ENCODE data around the gene AP5M1. TPM values are rescaled to one million over a fixed set of nuclear protein-coding genes. Genes with fewer than 3 reads are reported as not detected.
"Not testable (repeated sequence)": the region's sequence is repeated elsewhere in the genome, so short reads cannot be mapped to it uniquely, and the experiment has no call there.

The AP5M1 gene
- total RNA-seq, 1 donor from 2014 or later = 15.1 TPM

GRCh38 chr14:57314396-57315089 is 45.8 kb downstream of the AP5M1 start:
- H3K4me1 ChIP-seq (ENCODE audit: control insufficient read depth in 3 of 3, insufficient read depth in 3 of 3, low read length in 3 of 3) = no peaks in the 10 kb centered on the region
- no peak overlapping the region for H3K27ac ChIP-seq (ENCODE audit: low read depth, low read length)
- no peaks in the 10 kb centered on the region for H3K36me3 ChIP-seq (ENCODE audit: control insufficient read depth in 3 of 3, insufficient read depth in 3 of 3, low read length in 3 of 3)
- no peaks in the 10 kb centered on the region for H3K9me3 ChIP-seq (ENCODE audit: control insufficient read depth in 3 of 3, low read length in 3 of 3)
- peaks cover 0 to under 1% (median 0%) of the 10 kb centered on the region in 3 donors for H3K27me3 ChIP-seq (ENCODE audit: control insufficient read depth in 3 of 3, insufficient read depth in 3 of 3, low read length in 3 of 3)
- no peak overlapping the region for H3K4me3 ChIP-seq (ENCODE audit: low read length in 3 of 3)
- H3K9ac ChIP-seq (ENCODE audit: low read depth in 1 of 3, low read length in 3 of 3) = no peak overlapping the region

- H3K4me3 ChIP-seq (ENCODE audit: low read length in 3 of 3) = no peak overlapping the region
- no peak overlapping the region for H3K27ac ChIP-seq (ENCODE audit: low read depth, low read length)
- no peaks in the 10 kb centered on the region for H3K4me1 ChIP-seq (ENCODE audit: control insufficient read depth in 3 of 3, insufficient read depth in 3 of 3, low read length in 3 of 3)
- H3K36me3 ChIP-seq (ENCODE audit: control insufficient read depth in 3 of 3, insufficient read depth in 3 of 3, low read length in 3 of 3) = no peaks in the 10 kb centered on the region
- H3K27me3 ChIP-seq (ENCODE audit: control insufficient read depth in 3 of 3, insufficient read depth in 3 of 3, low read length in 3 of 3) = peaks cover 0 to 4% (median 2%) of the 10 kb centered on the region in 3 donors
- no peak overlapping the region for H3K9ac ChIP-seq (ENCODE audit: low read depth in 1 of 3, low read length in 3 of 3)
- no peaks in the 10 kb centered on the region for H3K9me3 ChIP-seq (ENCODE audit: control insufficient read depth in 3 of 3, low read length in 3 of 3)
Measured at GRCh38 chr14:57317248-57317833, 48.6 kb downstream of the AP5M1 start.

GRCh38 chr14:57319636-57320192 is 50.9 kb downstream of the AP5M1 start:
- Histone ChIP-seq H3K36me3 (ENCODE audit: control insufficient read depth in 3 of 3, insufficient read depth in 3 of 3, low read length in 3 of 3) (no peaks in the 10 kb centered on the region), H3K4me1 (ENCODE audit: control insufficient read depth in 3 of 3, insufficient read depth in 3 of 3, low read length in 3 of 3) (no peaks in the 10 kb centered on the region), H3K27ac (ENCODE audit: low read depth, low read length) (no peak overlapping the region), H3K9ac (ENCODE audit: low read depth in 1 of 3, low read length in 3 of 3) (no peak overlapping the region), H3K4me3 (ENCODE audit: low read length in 3 of 3) (no peak overlapping the region), H3K9me3 (ENCODE audit: control insufficient read depth in 3 of 3, low read length in 3 of 3) (no peaks in the 10 kb centered on the region), H3K27me3 (ENCODE audit: control insufficient read depth in 3 of 3, insufficient read depth in 3 of 3, low read length in 3 of 3) (peaks cover 0 to 4% (median 2%) of the 10 kb centered on the region in 3 donors)

DNA sequence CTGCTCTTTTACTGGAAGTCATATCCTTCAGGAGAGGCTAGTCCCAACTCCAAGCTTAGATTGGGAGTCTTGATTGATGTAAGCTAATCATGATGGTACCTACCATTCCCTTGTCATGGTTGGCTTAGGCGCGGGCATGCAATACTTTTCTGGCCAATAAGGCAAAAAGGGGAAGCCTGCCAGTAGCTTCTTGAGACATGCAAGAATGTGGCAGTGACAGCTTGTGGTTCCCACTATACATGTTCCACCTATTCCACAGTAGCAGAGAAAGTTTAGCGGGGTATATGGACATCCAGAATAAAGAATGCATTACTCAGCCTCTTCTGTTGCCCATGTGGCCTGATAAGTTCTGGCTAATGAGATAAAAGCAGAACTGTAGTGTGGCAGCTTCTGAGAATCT is 55.0 kb downstream of the AP5M1 start:
- Histone ChIP-seq H3K9ac (ENCODE audit: low read depth in 1 of 3, low read length in 3 of 3) (no peak overlapping the region), H3K4me1 (ENCODE audit: control insufficient read depth in 3 of 3, insufficient read depth in 3 of 3, low read length in 3 of 3) (no peaks in the 10 kb centered on the region), H3K27ac (ENCODE audit: low read depth, low read length) (no peak overlapping the region), H3K27me3 (ENCODE audit: control insufficient read depth in 3 of 3, insufficient read depth in 3 of 3, low read length in 3 of 3) (peaks cover 0 to 4% (median 2%) of the 10 kb centered on the region in 3 donors), H3K36me3 (ENCODE audit: control insufficient read depth in 3 of 3, insufficient read depth in 3 of 3, low read length in 3 of 3) (no peaks in the 10 kb centered on the region), H3K9me3 (ENCODE audit: control insufficient read depth in 3 of 3, low read length in 3 of 3) (no peaks in the 10 kb centered on the region), H3K4me3 (ENCODE audit: low read length in 3 of 3) (no peak overlapping the region)

GRCh38 chr14:57326253-57326652 is 57.5 kb downstream of the AP5M1 start:
- Histone ChIP-seq H3K27ac (ENCODE audit: low read depth, low read length) (no peak overlapping the region), H3K9ac (ENCODE audit: low read depth in 1 of 3, low read length in 3 of 3) (no peak overlapping the region), H3K27me3 (ENCODE audit: control insufficient read depth in 3 of 3, insufficient read depth in 3 of 3, low read length in 3 of 3) (no peaks in the 10 kb centered on the region), H3K4me1 (ENCODE audit: control insufficient read depth in 3 of 3, insufficient read depth in 3 of 3, low read length in 3 of 3) (no peaks in the 10 kb centered on the region), H3K36me3 (ENCODE audit: control insufficient read depth in 3 of 3, insufficient read depth in 3 of 3, low read length in 3 of 3) (no peaks in the 10 kb centered on the region), H3K9me3 (ENCODE audit: control insufficient read depth in 3 of 3, low read length in 3 of 3) (no peaks in the 10 kb centered on the region), H3K4me3 (ENCODE audit: low read length in 3 of 3) (no peak overlapping the region)

GRCh38 chr14:57329833-57330232 is 61.1 kb downstream of the AP5M1 start:
- Histone ChIP-seq H3K27me3 (ENCODE audit: control insufficient read depth in 3 of 3, insufficient read depth in 3 of 3, low read length in 3 of 3) (no peaks in the 10 kb centered on the region), H3K4me3 (ENCODE audit: low read length in 3 of 3) (no peak overlapping the region), H3K9ac (ENCODE audit: low read depth in 1 of 3, low read length in 3 of 3) (no peak overlapping the region), H3K36me3 (ENCODE audit: control insufficient read depth in 3 of 3, insufficient read depth in 3 of 3, low read length in 3 of 3) (no peaks in the 10 kb centered on the region), H3K4me1 (ENCODE audit: control insufficient read depth in 3 of 3, insufficient read depth in 3 of 3, low read length in 3 of 3) (no peaks in the 10 kb centered on the region), H3K9me3 (ENCODE audit: control insufficient read depth in 3 of 3, low read length in 3 of 3) (no peaks in the 10 kb centered on the region), H3K27ac (ENCODE audit: low read depth, low read length) (no peak overlapping the region)

DNA sequence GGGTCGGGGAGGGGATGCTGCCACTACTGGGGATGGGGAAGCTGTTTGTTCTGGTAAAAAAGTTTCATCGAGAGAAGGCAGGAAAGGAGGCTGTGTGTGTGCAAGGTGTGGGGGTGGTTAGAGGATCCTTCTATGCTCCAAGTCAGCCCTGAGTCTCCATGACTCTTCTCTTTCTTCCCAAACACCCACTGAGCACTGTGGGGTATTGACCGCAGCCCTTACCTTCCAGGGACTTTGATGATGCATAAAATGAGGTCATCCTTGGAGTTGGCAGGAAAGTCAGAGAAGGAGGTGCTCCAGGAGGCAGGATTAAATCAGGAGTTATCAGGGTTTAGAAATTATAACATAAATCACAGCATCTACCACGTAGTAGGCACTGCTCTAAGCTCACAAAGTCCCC is 63.7 kb downstream of the AP5M1 start:
- H3K27me3 ChIP-seq (ENCODE audit: control insufficient read depth in 3 of 3, insufficient read depth in 3 of 3, low read length in 3 of 3); H3K36me3 ChIP-seq (ENCODE audit: control insufficient read depth in 3 of 3, insufficient read depth in 3 of 3, low read length in 3 of 3); H3K27ac ChIP-seq (ENCODE audit: low read depth, low read length); H3K9ac ChIP-seq (ENCODE audit: low read depth in 1 of 3, low read length in 3 of 3); H3K9me3 ChIP-seq (ENCODE audit: control insufficient read depth in 3 of 3, low read length in 3 of 3); H3K4me1 ChIP-seq (ENCODE audit: control insufficient read depth in 3 of 3, insufficient read depth in 3 of 3, low read length in 3 of 3); H3K4me3 ChIP-seq (ENCODE audit: low read length in 3 of 3): not testable (repeated sequence)

- not testable (repeated sequence) for H3K4me3 ChIP-seq (ENCODE audit: low read length in 3 of 3); H3K9ac ChIP-seq (ENCODE audit: low read depth in 1 of 3, low read length in 3 of 3); H3K36me3 ChIP-seq (ENCODE audit: control insufficient read depth in 3 of 3, insufficient read depth in 3 of 3, low read length in 3 of 3); H3K9me3 ChIP-seq (ENCODE audit: control insufficient read depth in 3 of 3, low read length in 3 of 3); H3K4me1 ChIP-seq (ENCODE audit: control insufficient read depth in 3 of 3, insufficient read depth in 3 of 3, low read length in 3 of 3); H3K27ac ChIP-seq (ENCODE audit: low read depth, low read length); H3K27me3 ChIP-seq (ENCODE audit: control insufficient read depth in 3 of 3, insufficient read depth in 3 of 3, low read length in 3 of 3)
Measured at GRCh38 chr14:57333726-57334125, 65.0 kb downstream of the AP5M1 start.

DNA sequence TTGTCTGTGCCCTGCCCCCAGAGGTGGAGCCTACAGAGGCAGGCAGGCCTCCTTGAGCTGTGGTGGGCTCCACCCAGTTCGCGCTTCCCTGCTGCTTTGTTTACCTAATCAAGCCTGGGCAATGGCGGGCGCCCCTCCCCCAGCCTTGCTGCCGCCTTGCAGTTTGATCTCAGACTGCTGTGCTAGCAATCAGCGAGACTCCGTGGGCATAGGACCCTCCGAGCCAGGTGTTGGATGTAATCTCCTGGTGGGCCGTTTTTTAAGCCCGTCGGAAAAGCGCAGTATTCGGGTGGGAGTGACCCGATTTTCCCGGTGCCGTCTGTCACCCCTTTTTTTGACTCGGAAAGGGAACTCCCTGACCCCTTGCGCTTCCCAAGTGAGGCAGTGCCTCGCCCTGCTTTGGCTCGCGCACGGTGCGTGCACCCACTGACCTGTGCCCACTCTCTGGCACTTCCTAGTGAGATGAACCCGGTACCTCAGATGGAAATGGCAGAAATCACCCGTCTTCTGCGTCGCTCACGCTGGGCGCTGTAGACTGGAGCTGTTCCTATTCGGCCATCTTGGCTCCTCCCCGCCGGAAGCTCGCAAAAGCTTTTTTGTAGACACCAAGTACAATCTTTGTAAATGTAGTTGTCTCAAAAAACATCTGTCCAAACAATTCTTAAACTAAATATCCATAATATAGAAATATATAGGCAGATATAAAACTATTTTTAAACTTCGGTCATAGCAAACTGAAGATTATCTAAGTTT is 75.0 kb downstream of the AP5M1 start:
- not testable (repeated sequence) for H3K9me3 ChIP-seq (ENCODE audit: control insufficient read depth in 3 of 3, low read length in 3 of 3)

DNA sequence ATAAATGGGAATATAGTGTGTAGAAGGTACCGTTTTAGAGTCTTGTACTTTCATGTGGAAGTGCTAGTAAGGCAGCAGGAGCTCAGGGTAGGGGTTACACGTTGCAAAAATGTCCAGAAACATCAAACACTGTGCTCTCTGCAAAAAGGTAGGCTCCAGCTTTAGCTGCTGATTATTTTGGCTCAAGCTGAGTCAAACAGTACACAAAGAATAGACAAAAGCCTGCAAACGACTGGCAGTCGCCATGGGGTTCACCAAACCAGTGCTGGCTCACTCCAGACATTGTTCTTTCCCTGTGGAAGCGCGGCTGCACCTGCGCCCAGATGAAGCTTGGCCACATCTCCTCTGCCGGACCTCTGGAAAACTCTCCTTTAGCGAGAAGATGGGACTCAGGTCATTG is 76.3 kb downstream of the AP5M1 start:
- Histone ChIP-seq H3K4me1 (ENCODE audit: control insufficient read depth in 3 of 3, insufficient read depth in 3 of 3, low read length in 3 of 3) (no peaks in the 10 kb centered on the region), H3K4me3 (ENCODE audit: low read length in 3 of 3) (no peak overlapping the region), H3K27me3 (ENCODE audit: control insufficient read depth in 3 of 3, insufficient read depth in 3 of 3, low read length in 3 of 3) (no peaks in the 10 kb centered on the region), H3K9ac (ENCODE audit: low read depth in 1 of 3, low read length in 3 of 3) (no peak overlapping the region), H3K27ac (ENCODE audit: low read depth, low read length) (no peak overlapping the region), H3K36me3 (ENCODE audit: control insufficient read depth in 3 of 3, insufficient read depth in 3 of 3, low read length in 3 of 3) (no peaks in the 10 kb centered on the region), H3K9me3 (ENCODE audit: control insufficient read depth in 3 of 3, low read length in 3 of 3) (no peaks in the 10 kb centered on the region)

More for the DNA sequence above, 75.0 kb downstream of the AP5M1 start:
- not testable (repeated sequence) for H3K27ac ChIP-seq (ENCODE audit: low read depth, low read length); H3K4me1 ChIP-seq (ENCODE audit: control insufficient read depth in 3 of 3, insufficient read depth in 3 of 3, low read length in 3 of 3); H3K27me3 ChIP-seq (ENCODE audit: control insufficient read depth in 3 of 3, insufficient read depth in 3 of 3, low read length in 3 of 3); H3K36me3 ChIP-seq (ENCODE audit: control insufficient read depth in 3 of 3, insufficient read depth in 3 of 3, low read length in 3 of 3); H3K4me3 ChIP-seq (ENCODE audit: low read length in 3 of 3); H3K9ac ChIP-seq (ENCODE audit: low read depth in 1 of 3, low read length in 3 of 3)
